ENCODE results near the gene PIAS1. TPM values are rescaled to one million over a fixed set of nuclear protein-coding genes. Genes with fewer than 3 reads are reported as not detected.

Gene PIAS1
- total RNA-seq, 1 donor from 2014 or later, result 17.1 TPM

GRCh38 chr15:68061171-68061570 is 7.1 kb downstream of the PIAS1 start:
- Histone ChIP-seq H3K9me3 (no peaks in the 10 kb centered on the region), H3K4me1 (peaks cover 0 to 24% of the 10 kb centered on the region in 2 donors), H3K27me3 (no peaks in the 10 kb centered on the region), H3K27ac (no peak overlapping the region), H3K4me3 (no peak overlapping the region), H3K36me3 (no peaks in the 10 kb centered on the region)
- DNase-seq (ENCODE audit: low spot score in 2 of 2), result no peak
- intact Hi-C loops (cut with DNase I), result no loop called here
- TF ChIP-seq, protein P1, sequence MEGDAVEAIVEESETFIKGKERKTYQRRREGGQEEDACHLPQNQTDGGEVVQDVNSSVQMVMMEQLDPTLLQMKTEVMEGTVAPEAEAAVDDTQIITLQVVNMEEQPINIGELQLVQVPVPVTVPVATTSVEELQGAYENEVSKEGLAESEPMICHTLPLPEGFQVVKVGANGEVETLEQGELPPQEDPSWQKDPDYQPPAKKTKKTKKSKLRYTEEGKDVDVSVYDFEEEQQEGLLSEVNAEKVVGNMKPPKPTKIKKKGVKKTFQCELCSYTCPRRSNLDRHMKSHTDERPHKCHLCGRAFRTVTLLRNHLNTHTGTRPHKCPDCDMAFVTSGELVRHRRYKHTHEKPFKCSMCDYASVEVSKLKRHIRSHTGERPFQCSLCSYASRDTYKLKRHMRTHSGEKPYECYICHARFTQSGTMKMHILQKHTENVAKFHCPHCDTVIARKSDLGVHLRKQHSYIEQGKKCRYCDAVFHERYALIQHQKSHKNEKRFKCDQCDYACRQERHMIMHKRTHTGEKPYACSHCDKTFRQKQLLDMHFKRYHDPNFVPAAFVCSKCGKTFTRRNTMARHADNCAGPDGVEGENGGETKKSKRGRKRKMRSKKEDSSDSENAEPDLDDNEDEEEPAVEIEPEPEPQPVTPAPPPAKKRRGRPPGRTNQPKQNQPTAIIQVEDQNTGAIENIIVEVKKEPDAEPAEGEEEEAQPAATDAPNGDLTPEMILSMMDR (IDR thresholded peaks at IDR 0.05), result no peak

- Histone ChIP-seq H3K4me3 (no peak overlapping the region), H3K27ac (no peak overlapping the region), H3K4me1 (peaks cover 0 to 22% of the 10 kb centered on the region in 2 donors), H3K36me3 (no peaks in the 10 kb centered on the region), H3K9me3 (no peaks in the 10 kb centered on the region), H3K27me3 (no peaks in the 10 kb centered on the region)
- TF ChIP-seq, protein P1 (IDR thresholded peaks at IDR 0.05), result no peak
- DNase-seq (ENCODE audit: low spot score in 2 of 2), result no peak
- intact Hi-C loops (cut with DNase I), result no loop called here
These were observed 7.5 kb downstream of the PIAS1 start for GRCh38 chr15:68061602-68062001.

GRCh38 chr15:68062214-68062613 is 8.1 kb downstream of the PIAS1 start:
- Histone ChIP-seq H3K27me3 (no peaks in the 10 kb centered on the region), H3K9me3 (no peaks in the 10 kb centered on the region), H3K27ac (no peak overlapping the region), H3K36me3 (no peaks in the 10 kb centered on the region), H3K4me3 (no peak overlapping the region), H3K4me1 (peaks cover 0 to 21% of the 10 kb centered on the region in 2 donors)
- TF ChIP-seq, protein P1 (IDR thresholded peaks at IDR 0.05), result no peak
- DNase-seq (ENCODE audit: low spot score in 2 of 2), result no peak
- intact Hi-C loops (cut with DNase I), result no loop called here

- intact Hi-C loops (cut with DNase I), result no loop called here
- no peak for DNase-seq (ENCODE audit: low spot score in 2 of 2)
- no peak overlapping the region for H3K4me3 ChIP-seq
- H3K27ac ChIP-seq, result no peak overlapping the region
- peaks cover 0 to 21% of the 10 kb centered on the region in 2 donors for H3K4me1 ChIP-seq
- TF ChIP-seq, protein P1 (IDR thresholded peaks at IDR 0.05), result no peak
- no peaks in the 10 kb centered on the region for H3K27me3 ChIP-seq
- no peaks in the 10 kb centered on the region for H3K36me3 ChIP-seq
- no peaks in the 10 kb centered on the region for H3K9me3 ChIP-seq
These were observed 8.9 kb downstream of the PIAS1 start for GRCh38 chr15:68062946-68063465.

DNA sequence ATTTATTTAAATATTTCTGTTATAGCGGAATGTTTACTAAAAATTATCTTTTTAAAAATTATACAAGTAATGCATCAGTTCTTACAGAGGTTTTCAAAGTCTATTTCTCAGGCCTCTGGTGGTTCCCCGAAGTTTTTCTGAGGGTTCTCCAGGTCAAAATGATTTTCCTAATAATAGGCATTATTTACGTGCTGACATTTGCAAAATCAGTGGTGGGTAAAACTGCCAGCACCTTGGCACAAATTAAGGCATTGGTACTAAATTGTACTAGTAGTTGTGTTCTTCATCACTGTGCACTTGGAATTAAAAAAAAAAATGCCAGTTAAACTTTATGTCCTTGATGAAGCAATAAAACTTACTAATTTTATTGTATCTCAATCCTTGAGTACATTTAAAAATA is 9.5 kb downstream of the PIAS1 start:
- Histone ChIP-seq H3K27ac (no peak overlapping the region), H3K9me3 (no peaks in the 10 kb centered on the region), H3K36me3 (no peaks in the 10 kb centered on the region), H3K4me3 (no peak overlapping the region), H3K4me1 (peaks cover 0 to 18% of the 10 kb centered on the region in 2 donors), H3K27me3 (no peaks in the 10 kb centered on the region)
- TF ChIP-seq, protein P1 (IDR thresholded peaks at IDR 0.05), result no peak
- DNase-seq (ENCODE audit: low spot score in 2 of 2), result no peak
- intact Hi-C loops (cut with DNase I), result no loop called here
